Ramos (cell line): ENCODE results near the gene PGAP3.

Source experiments
- in situ Hi-C: fragments of 300-500 bp; cut with MboI; formaldehyde crosslinking; loops from one replicate; pipeline ENCODE4 v1.14.3; 2022; ENCODE audit warnings: low sequenced_read_pairs; ENCODE audit not compliant: unreplicated experiment

Gene PGAP3

GRCh38 chr17:39662551-39663339, 25.1 kb downstream of the PGAP3 start:
- in situ Hi-C loops: no loop called here

- in situ Hi-C loops: no loop called here
Observed at GRCh38 chr17:39661744-39662541, 25.9 kb downstream of the PGAP3 start.

GRCh38 chr17:39660397-39661385, 27.2 kb downstream of the PGAP3 start:
- in situ Hi-C loops: no loop called here

- in situ Hi-C loops: no loop called here
Observed at GRCh38 chr17:39660011-39660360, 27.9 kb downstream of the PGAP3 start.

- in situ Hi-C loops: no loop called here
Observed at GRCh38 chr17:39659279-39660010, 28.4 kb downstream of the PGAP3 start.

GRCh38 chr17:39658760-39659159, 29.1 kb downstream of the PGAP3 start:
- in situ Hi-C loops: no loop called here

- in situ Hi-C loops: no loop called here
Observed at GRCh38 chr17:39658346-39658745, 29.5 kb downstream of the PGAP3 start.

GRCh38 chr17:39655105-39655504, 32.8 kb downstream of the PGAP3 start:
- in situ Hi-C loops: no loop called here

GRCh38 chr17:39653662-39654331, 34.1 kb downstream of the PGAP3 start:
- in situ Hi-C loops: no loop called here

- in situ Hi-C loops: no loop called here
Observed at GRCh38 chr17:39653316-39653661, 34.6 kb downstream of the PGAP3 start.

- in situ Hi-C loops: no loop called here
Observed at GRCh38 chr17:39652587-39653315, 35.1 kb downstream of the PGAP3 start.

- in situ Hi-C loops: no loop called here
Observed at GRCh38 chr17:39651923-39652586, 35.8 kb downstream of the PGAP3 start.

GRCh38 chr17:39650121-39650579, 37.7 kb downstream of the PGAP3 start:
- in situ Hi-C loops: no loop called here

GRCh38 chr17:39648616-39649366, 39.1 kb downstream of the PGAP3 start:
- in situ Hi-C loops: no loop called here

GRCh38 chr17:39647256-39647655, 40.6 kb downstream of the PGAP3 start:
- in situ Hi-C loops: no loop called here

- in situ Hi-C loops: no loop called here
Observed at GRCh38 chr17:39643271-39643670, 44.6 kb downstream of the PGAP3 start.

GRCh38 chr17:39642291-39643074, 45.4 kb downstream of the PGAP3 start:
- in situ Hi-C loops: no loop called here
